ENCODE data around the gene STXBP5. TPM values are rescaled to one million over a fixed set of nuclear protein-coding genes. Genes with fewer than 3 reads are reported as not detected.

The STXBP5 gene
- total RNA-seq, 1 experiment from 2014 or later: 11.6 TPM

DNA sequence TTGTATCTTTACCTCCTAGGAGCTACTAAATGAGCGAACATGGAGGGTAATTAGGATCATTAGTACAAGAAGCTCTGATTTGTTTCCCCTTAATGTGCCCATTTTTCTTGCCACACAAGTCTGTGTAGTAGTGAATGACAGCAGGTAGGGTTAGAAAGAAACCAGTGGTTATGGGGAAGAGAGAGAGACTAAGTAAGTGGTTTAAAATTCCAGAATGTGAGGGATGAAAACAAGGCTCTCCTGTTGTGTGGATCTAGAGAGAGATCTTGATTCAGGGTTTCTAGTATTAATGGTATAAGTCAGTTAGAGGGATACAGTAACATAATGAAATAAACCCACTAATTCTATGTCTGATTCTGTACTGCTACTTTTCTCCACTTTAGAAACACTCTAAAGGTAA is 22.7 kb downstream of the STXBP5 start:
- Histone ChIP-seq H2AFZ (ENCODE audit: low read length) (no peak overlapping the region), H3K9me3 (ENCODE audit: control insufficient read depth, low read depth, low read length) (no peaks in the 10 kb centered on the region), H2BK120ac (ENCODE audit: low read depth, low read length, poor library complexity, severe bottlenecking) (no peak overlapping the region), H3K23me2 (ENCODE audit: insufficient read length, low read depth, low read length, poor library complexity, severe bottlenecking) (no peaks in the 10 kb centered on the region), H3K4ac (ENCODE audit: low read depth, low read length) (no peak overlapping the region), H3K9ac (ENCODE audit: extremely low read depth, insufficient read length, low read length) (no peak overlapping the region), H3K4me2 (ENCODE audit: insufficient read depth, insufficient read length, low read length) (no peak overlapping the region), H3K18ac (ENCODE audit: insufficient read length, low read depth, low read length) (no peak overlapping the region), H3K4me1 (ENCODE audit: insufficient read depth, low read length) (peaks cover 6% of the 10 kb centered on the region; the same call in 1 of the 2 replicates), H3K14ac (ENCODE audit: insufficient read depth, low read length) (no peak overlapping the region), H4K5ac (ENCODE audit: insufficient read length, low read depth, low read length) (no peak overlapping the region), H3K56ac (ENCODE audit: insufficient read length, low read depth, low read length) (no peak overlapping the region), H2BK12ac (ENCODE audit: insufficient read length, low read depth, low read length) (no peak overlapping the region), H3K79me1 (ENCODE audit: insufficient read depth, low read depth, low read length, poor library complexity, severe bottlenecking) (no peaks in the 10 kb centered on the region), H4K8ac (replicated peaks; ENCODE audit: insufficient read length, low read depth, low read length) (no peak overlapping the region), H4K91ac (ENCODE audit: insufficient read length, low read depth, low read length) (no peak overlapping the region), H4K20me1 (ENCODE audit: control insufficient read depth, insufficient read depth, insufficient read length) (no peaks in the 10 kb centered on the region), H2AK5ac (ENCODE audit: insufficient read length, low read length) (no peak overlapping the region), H3K79me2 (ENCODE audit: insufficient read depth, low read length) (no peaks in the 10 kb centered on the region), H2BK15ac (ENCODE audit: low read depth, low read length) (no peak overlapping the region), H3K23ac (ENCODE audit: insufficient read length, low read depth, low read length) (no peak overlapping the region), H3K27ac (ENCODE audit: insufficient read length, low read depth, low read length) (no peak overlapping the region), H3T11ph (ENCODE audit: low read length) (no peak overlapping the region), H3K27me3 (ENCODE audit: insufficient read depth, low read length) (no peaks in the 10 kb centered on the region), H2BK20ac (ENCODE audit: low read depth, low read length, poor library complexity, severe bottlenecking) (no peak overlapping the region), H2BK5ac (ENCODE audit: insufficient read length, low read length) (no peak overlapping the region)
- TF ChIP-seq, protein P1, sequence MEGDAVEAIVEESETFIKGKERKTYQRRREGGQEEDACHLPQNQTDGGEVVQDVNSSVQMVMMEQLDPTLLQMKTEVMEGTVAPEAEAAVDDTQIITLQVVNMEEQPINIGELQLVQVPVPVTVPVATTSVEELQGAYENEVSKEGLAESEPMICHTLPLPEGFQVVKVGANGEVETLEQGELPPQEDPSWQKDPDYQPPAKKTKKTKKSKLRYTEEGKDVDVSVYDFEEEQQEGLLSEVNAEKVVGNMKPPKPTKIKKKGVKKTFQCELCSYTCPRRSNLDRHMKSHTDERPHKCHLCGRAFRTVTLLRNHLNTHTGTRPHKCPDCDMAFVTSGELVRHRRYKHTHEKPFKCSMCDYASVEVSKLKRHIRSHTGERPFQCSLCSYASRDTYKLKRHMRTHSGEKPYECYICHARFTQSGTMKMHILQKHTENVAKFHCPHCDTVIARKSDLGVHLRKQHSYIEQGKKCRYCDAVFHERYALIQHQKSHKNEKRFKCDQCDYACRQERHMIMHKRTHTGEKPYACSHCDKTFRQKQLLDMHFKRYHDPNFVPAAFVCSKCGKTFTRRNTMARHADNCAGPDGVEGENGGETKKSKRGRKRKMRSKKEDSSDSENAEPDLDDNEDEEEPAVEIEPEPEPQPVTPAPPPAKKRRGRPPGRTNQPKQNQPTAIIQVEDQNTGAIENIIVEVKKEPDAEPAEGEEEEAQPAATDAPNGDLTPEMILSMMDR (conservative IDR thresholded peaks at IDR 0.05): no peak
- Mint-ChIP-seq H3K36me3 (ENCODE audit: insufficient read depth in 1 of 3, low read depth in 3 of 3) (no peaks in the 10 kb centered on the region; a peak in 1 of 7 replicates), H3K4me1 (peaks cover 10 to 26% of the 10 kb centered on the region in 2 experiments), H3K4me3 (no peak overlapping the region), H3K9me3 (no peaks in the 10 kb centered on the region), H3K27ac (peak overlapping the region in 1 of 3 experiments; percentile 46; a peak in 2 of 7 replicates), H3K27me3 (ENCODE audit: low read depth) (no peaks in the 10 kb centered on the region)
- no CpG with 5 or more reads among the region's 1 CpG for WGBS (ENCODE audit: extremely low coverage, insufficient read length, low lambda C conversion rate)
- DNase-seq: no peak

Data from H9 (cell line).